ENCODE results near the gene LPGAT1.
"Not testable (repeated sequence)": the region's sequence is repeated elsewhere in the genome, so short reads cannot be mapped to it uniquely, and the experiment has no call there.

Gene LPGAT1

GRCh38 chr1:211704543-211704942 is 126.0 kb downstream of the LPGAT1 start:
- no peak for DNase-seq (ENCODE audit: low spot score)

GRCh38 chr1:211703812-211704537 is 126.6 kb downstream of the LPGAT1 start:
- no peak for DNase-seq (ENCODE audit: low spot score)

GRCh38 chr1:211701733-211702132 is 128.8 kb downstream of the LPGAT1 start:
- no peak for DNase-seq (ENCODE audit: low spot score)

- DNase-seq (ENCODE audit: low spot score) = no peak
These were observed 131.5 kb downstream of the LPGAT1 start for GRCh38 chr1:211699059-211699458.

GRCh38 chr1:211698161-211699026 is 132.2 kb downstream of the LPGAT1 start:
- DNase-seq (ENCODE audit: low spot score) = peak; percentile 82

GRCh38 chr1:211697356-211697755 is 133.2 kb downstream of the LPGAT1 start:
- DNase-seq (ENCODE audit: low spot score) = no peak

- DNase-seq (ENCODE audit: low spot score) = no peak
These were observed 135.3 kb downstream of the LPGAT1 start for GRCh38 chr1:211695135-211695816.

- DNase-seq (ENCODE audit: low spot score) = not testable (repeated sequence)
These were observed 136.7 kb downstream of the LPGAT1 start for GRCh38 chr1:211693911-211694310.

Measured in activated CD4-positive, alpha-beta T cell treated with anti-CD3 and anti-CD28 coated beads, Interleukin-2, Interleukin-4, amounts not matched to agents 100 ng/mL and 50 ng/mL, durations not matched to agents 16 hours and 8 hours (primary cell).